ENCODE data around the gene EIF1.

- TF ChIP-seq CTCF (IDR thresholded peaks at IDR 0.05; ENCODE audit: low read length) (peak; percentile 90), EZH2 (IDR thresholded peaks at IDR 0.05; ENCODE audit: borderline replicate concordance, low read length) (no peak)
These were observed 40.7 kb upstream of the EIF1 start for GRCh38 chr17:41647940-41648410.

Data from OCI-LY1 (cell line).